IPS-20b (cell line): ENCODE data around the gene THOC2.
A peak's percentile ranks its signal among the peaks of the same experiment; 100 is the strongest.
"Not testable (repeated sequence)": the region's sequence is repeated elsewhere in the genome, so short reads cannot be mapped to it uniquely, and the experiment has no call there.

Experiments
- H3K27ac ChIP-seq: one replicate; pipeline ENCODE4 v1.5.1; 2013; ENCODE audit warnings: low read length
- H3K27me3 ChIP-seq: 2 replicates; pipeline ENCODE4 v1.6.1; 2013; ENCODE audit warnings: mild to moderate bottlenecking, low read length, inconsistent platforms; ENCODE audit not compliant: insufficient read depth
- H3K36me3 ChIP-seq: 2 replicates; pipeline ENCODE4 v1.6.1; 2013; ENCODE audit warnings: low read depth, mild to moderate bottlenecking, inconsistent platforms, low read length, moderate library complexity; ENCODE audit not compliant: insufficient read depth
- H3K4me1 ChIP-seq: 2 replicates; pipeline ENCODE4 v1.6.1; 2013; ENCODE audit warnings: mild to moderate bottlenecking, control low read depth, inconsistent platforms, low read length, moderate library complexity; ENCODE audit not compliant: insufficient read depth
- H3K4me3 ChIP-seq: 2 replicates; pipeline ENCODE4 v1.5.1; 2013; ENCODE audit warnings: mild to moderate bottlenecking, low read length, inconsistent platforms
- H3K9ac ChIP-seq: 2 replicates; pipeline ENCODE4 v1.6.1; 2013; ENCODE audit warnings: low read depth, mild to moderate bottlenecking, inconsistent platforms, low read length, moderate library complexity
- H3K9me3 ChIP-seq: 2 replicates; pipeline ENCODE4 v1.6.1; 2013; ENCODE audit warnings: mild to moderate bottlenecking, low read depth, low read length, inconsistent platforms; ENCODE audit not compliant: insufficient read depth

The THOC2 gene

DNA sequence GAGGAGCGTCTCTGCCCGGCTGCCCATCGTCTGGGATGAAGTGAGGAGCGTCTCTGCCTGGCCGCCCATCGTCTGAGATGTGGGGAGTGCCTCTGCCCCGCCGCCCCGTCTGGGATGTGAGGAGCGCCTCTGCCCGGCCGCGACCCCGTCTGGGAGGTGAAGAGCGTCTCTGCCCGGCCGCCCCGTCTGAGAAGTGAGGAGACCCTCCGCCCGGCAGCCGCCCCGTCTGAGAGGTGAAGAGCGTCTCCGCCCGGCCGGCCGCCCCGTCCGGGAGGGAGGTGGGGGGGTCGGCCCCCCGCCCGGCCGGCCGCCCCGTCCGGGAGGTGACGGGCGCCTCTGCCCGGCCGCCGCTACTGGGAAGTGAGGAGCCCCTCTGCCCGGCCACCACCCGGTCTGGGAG lies 1.2 kb upstream of the THOC2 start:
- not testable (repeated sequence) for H3K4me3 ChIP-seq, H3K9ac ChIP-seq, H3K4me1 ChIP-seq, H3K36me3 ChIP-seq, H3K27ac ChIP-seq, H3K9me3 ChIP-seq, H3K27me3 ChIP-seq

DNA sequence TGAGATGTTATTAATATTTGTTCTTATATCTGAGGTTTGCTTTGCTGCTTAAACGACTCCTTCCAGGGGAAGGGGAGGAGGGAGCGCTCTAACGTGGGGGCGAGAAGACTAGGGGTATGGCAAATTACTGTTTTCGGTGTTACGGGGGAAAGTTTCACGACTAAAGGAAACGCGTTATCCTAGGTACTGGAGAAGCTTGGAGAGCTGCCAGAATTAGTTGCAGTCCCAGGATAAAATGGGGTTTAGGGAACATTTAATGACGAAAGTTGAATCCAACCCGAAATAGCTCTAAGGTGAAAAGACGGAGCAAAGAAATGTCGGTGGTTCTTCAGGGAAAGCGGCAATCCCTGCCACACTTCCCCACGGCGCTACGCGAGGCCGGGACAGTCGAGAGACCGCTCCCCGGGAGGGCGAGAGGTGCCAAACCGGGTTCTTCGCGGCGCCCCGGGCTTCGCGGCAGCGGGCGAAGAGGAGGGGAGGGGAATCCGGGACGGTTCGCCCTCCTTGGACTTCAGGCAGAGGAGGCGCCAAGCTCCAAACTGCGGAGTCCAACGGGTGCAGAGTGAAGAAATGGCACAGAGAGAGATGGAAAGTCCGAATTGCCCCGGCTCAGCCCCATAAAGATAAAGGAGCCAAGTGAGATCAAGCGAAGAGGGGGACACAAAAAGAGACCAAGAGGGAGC lies 724 bp downstream of the THOC2 start:
- Histone ChIP-seq H3K4me1 (no peaks in the 10 kb centered on the region; the same call in 1 of the 2 replicates), H3K9ac (peak overlapping the region; percentile 95), H3K9me3 (no peaks in the 10 kb centered on the region), H3K36me3 (no peaks in the 10 kb centered on the region), H3K27ac (peak overlapping the region; percentile 65), H3K27me3 (no peaks in the 10 kb centered on the region), H3K4me3 (peak overlapping the region; percentile 92)

DNA sequence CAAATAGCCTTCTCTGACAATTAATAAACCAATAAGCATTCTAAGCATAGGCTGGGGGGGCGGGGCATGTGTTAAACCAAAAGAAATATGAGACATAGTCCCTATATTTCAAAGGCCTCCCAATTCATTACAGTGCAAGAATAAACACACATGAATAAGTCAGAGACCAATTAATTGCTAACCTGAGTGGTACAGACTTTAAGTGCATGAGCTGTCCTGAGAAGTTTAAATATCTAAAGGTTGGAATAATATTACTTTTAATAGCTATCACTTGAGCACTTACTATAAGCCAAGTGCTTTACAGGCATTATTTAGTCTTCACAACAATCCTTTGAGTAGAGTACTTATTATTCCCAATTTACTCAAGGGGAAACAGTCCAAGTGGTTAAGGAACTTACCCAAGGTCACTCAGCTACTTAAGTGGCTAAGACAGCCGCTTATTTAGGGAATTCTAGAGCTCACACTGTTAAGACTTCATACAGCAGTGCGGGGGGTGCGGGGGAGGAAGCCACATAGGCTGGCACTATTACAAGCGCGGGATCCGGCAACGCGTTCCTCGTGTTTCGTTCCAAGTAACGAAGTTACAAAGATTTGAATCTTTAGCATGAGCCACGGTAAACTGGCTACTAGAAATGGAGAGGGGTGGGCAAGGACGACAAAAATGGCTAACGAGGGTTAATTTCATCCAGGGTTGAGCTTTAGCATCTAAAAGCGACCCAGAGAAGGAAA lies 1.4 kb downstream of the THOC2 start:
- H3K27ac ChIP-seq = no peak overlapping the region
- no peaks in the 10 kb centered on the region for H3K9me3 ChIP-seq
- no peaks in the 10 kb centered on the region; the same call in 1 of the 2 replicates for H3K4me1 ChIP-seq
- no peaks in the 10 kb centered on the region for H3K36me3 ChIP-seq
- peak overlapping the region; percentile 92 for H3K4me3 ChIP-seq
- H3K9ac ChIP-seq = peak overlapping the region; percentile 95
- H3K27me3 ChIP-seq = no peaks in the 10 kb centered on the region

DNA sequence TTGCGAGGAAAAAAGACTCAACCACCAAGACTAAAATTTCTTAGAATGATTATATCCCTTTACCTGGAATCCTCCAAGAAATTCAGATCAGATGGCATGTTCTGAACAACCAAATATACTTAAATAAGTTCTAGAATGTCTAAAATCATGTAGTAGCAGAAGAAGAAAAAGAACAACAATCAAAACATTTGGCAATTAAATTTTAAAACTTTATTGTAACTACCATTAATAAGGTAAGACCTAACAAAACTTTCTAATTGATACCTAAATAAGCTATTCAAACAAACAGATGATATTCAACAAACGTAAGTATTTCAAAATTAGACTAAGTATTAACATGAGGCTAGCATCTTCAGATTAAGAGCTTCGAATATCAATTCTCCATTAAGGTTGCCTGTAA lies 4.3 kb downstream of the THOC2 start:
- no peak overlapping the region for H3K9ac ChIP-seq

DNA sequence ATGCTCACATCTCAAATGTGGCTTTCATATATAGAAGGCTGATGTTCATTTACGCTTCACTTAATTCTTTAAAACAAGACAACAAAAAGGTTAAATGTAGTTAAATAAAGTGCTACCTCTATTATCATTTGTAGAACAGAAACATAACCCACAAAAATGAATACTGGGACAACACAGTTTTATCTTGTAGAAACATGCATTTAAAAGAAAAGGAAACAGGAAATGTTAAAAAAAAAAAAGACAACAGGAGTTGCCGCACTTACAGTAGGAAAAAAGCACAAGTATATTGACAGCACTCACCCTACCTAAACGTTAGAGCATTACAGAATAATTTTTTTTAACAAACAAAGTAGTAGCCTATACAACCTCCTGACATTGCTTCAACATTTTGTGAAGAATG lies 4.8 kb downstream of the THOC2 start:
- Histone ChIP-seq H3K27ac (no peak overlapping the region), H3K27me3 (no peaks in the 10 kb centered on the region), H3K4me3 (no peak overlapping the region), H3K9me3 (no peaks in the 10 kb centered on the region), H3K4me1 (no peaks in the 10 kb centered on the region; the same call in 1 of the 2 replicates), H3K9ac (no peak overlapping the region), H3K36me3 (no peaks in the 10 kb centered on the region)

More for the DNA sequence above, 4.3 kb downstream of the THOC2 start:
- H3K27ac ChIP-seq = no peak overlapping the region
- H3K36me3 ChIP-seq = no peaks in the 10 kb centered on the region
- no peaks in the 10 kb centered on the region for H3K27me3 ChIP-seq
- no peaks in the 10 kb centered on the region; the same call in 1 of the 2 replicates for H3K4me1 ChIP-seq
- no peak overlapping the region for H3K4me3 ChIP-seq
- no peaks in the 10 kb centered on the region for H3K9me3 ChIP-seq

DNA sequence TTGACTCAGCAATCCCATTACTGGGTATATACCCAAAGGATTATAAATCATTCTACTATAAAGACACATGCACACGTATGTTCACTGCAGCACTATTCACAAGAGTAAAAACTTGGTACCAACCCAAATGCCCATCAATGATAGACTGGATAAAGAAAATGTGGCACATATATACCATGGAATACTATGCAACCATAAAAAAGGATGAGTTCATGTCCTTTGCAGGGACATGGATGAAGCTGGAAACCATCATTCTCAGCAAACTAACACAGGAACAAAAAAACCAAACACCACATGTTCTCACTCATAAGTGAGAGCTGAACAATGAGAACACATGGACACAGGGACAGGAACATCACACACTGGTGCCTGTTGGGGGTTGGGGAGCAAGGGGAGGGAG lies 10.7 kb downstream of the THOC2 start:
- not testable (repeated sequence) for H3K4me1 ChIP-seq, H3K36me3 ChIP-seq, H3K4me3 ChIP-seq, H3K27me3 ChIP-seq, H3K9me3 ChIP-seq, H3K9ac ChIP-seq, H3K27ac ChIP-seq

DNA sequence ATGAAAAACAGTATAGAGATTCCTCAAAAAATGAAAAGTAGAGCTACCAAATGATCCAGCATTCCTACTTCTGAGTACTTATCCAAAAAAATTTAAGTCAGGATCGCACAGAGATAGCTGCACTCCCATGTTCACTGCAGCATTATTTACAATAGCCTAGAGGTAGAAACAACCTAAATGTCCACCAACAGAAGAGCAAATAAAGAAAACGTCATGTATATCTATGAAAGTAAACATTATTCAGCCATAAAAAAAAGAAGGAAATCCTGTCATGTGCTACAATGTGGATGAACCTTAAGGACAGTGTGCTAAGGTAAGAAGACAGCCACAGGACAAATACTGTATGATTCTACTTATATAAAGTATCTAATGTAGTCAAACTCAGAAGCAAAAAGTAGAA lies 12.4 kb downstream of the THOC2 start:
- H3K9me3 ChIP-seq = no peaks in the 10 kb centered on the region
- no peaks in the 10 kb centered on the region for H3K4me1 ChIP-seq
- H3K27ac ChIP-seq = no peak overlapping the region
- H3K27me3 ChIP-seq = no peaks in the 10 kb centered on the region
- H3K9ac ChIP-seq = no peak overlapping the region
- no peaks in the 10 kb centered on the region for H3K36me3 ChIP-seq
- H3K4me3 ChIP-seq = no peak overlapping the region

DNA sequence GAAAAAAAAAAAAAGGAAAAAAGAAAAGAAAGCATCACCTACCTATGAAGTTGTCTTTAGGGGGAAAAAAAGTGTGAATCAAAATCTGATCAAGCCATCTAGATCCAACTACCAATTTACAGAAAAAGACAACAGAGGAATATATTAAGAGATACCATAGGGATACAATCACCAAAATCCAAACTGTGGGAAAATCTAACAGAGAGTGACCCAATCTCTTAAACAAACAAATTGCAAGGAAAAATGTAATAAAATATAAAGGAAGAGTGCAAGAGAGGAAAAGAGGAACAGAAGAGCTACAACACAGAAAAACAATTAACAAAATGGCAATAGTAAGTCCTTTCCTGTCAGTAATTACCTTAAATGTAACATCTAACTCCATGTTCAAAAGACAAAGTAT lies 19.0 kb downstream of the THOC2 start:
- peaks cover 9% of the 10 kb centered on the region; the same call in 1 of the 2 replicates for H3K36me3 ChIP-seq
- no peaks in the 10 kb centered on the region for H3K4me1 ChIP-seq
- no peaks in the 10 kb centered on the region for H3K9me3 ChIP-seq
- H3K9ac ChIP-seq = no peak overlapping the region
- H3K27me3 ChIP-seq = no peaks in the 10 kb centered on the region
- H3K4me3 ChIP-seq = no peak overlapping the region
- H3K27ac ChIP-seq = no peak overlapping the region

DNA sequence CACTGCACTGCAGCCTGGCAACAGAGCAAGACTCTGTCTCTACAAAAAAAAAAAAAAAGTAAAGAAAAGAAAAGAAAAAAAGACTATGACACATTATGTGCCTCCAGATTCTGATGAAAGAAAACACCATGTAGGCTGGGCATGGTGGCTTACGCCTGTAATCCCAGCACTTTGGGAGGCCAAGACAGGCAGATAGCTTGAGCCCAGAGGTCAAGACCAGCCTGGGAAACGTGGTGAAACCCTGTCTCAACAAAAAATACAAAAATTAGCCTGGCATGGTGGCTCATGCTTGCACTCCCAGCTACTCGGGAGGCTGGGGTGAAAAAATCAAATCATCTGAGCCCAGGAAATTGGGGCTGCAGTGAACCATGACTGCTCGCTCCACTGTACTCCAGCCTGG lies 19.4 kb downstream of the THOC2 start:
- Histone ChIP-seq H3K36me3 (peaks cover 9% of the 10 kb centered on the region; the same call in 1 of the 2 replicates), H3K9me3 (no peaks in the 10 kb centered on the region), H3K27ac (no peak overlapping the region), H3K4me1 (no peaks in the 10 kb centered on the region), H3K9ac (no peak overlapping the region), H3K4me3 (no peak overlapping the region), H3K27me3 (no peaks in the 10 kb centered on the region)

DNA sequence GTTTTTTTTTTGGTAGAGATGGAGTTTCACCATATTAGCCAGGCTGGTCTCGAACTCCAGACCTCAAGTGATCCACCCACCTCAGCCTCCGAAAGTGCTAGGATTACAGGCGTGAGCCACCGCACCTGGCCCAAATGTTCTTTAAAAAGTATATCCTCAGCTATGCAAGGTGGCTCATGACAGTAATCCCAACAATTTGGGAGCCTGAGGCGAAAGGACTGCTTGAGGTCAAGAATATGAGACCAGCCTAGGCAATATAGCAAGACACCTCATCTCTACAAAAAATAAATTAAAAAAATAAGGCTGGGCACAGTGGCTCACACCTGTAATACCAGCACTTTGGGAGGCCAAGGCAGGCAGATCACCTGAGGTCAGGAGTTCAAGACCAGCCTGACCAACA lies 21.7 kb downstream of the THOC2 start:
- H3K9me3 ChIP-seq, H3K9ac ChIP-seq, H3K4me3 ChIP-seq, H3K27ac ChIP-seq, H3K4me1 ChIP-seq, H3K36me3 ChIP-seq, H3K27me3 ChIP-seq: not testable (repeated sequence)

DNA sequence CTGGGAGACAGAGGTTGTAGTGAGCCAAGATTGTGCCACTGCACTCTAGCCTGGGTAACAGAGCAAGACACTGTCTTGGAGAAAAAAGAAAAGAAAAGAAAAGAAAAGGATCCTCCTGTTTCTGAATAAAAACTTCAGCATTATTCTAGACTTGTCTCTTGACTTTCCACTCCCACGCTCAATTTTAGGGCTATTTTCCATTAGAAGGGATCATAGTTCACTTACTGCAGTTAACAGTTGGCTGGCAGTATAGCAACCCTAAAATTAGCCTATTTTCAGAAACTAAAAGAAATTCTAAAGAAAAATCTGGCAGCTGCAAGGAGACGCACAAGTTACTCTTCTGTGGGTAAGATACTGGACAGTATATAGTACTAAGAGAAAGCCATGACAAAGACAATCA lies 28.1 kb downstream of the THOC2 start:
- Histone ChIP-seq H3K4me1 (no peaks in the 10 kb centered on the region), H3K27ac (no peak overlapping the region)

DNA sequence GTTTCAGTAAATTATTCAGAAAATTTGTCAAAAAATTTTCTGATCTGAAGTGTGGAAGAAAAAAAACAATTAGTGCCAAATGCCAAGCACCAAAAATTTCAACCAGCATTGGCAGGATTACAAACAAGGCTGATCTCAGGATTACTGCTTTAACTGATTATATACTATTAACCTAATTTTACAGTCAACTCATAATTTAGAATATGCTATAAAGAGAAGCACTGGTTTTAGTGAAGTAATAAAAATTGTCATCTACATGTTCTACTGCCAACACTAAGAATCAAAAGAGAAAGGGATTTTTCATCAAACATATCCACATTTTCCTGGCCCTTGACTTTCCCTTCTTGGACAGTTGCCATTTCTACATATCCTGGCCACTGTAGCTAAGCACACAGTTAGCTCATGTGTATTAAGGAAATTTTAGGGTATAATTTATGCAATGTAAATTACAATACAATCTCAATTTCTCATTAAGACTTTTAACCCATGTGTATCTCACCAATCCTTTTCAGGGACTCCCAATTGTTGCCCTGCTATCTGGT lies 33.8 kb downstream of the THOC2 start:
- no peak overlapping the region for H3K27ac ChIP-seq

More for the DNA sequence above, 28.1 kb downstream of the THOC2 start:
- no peak overlapping the region for H3K9ac ChIP-seq
- H3K36me3 ChIP-seq = peaks cover 3% of the 10 kb centered on the region; the same call in 1 of the 2 replicates
- H3K9me3 ChIP-seq = no peaks in the 10 kb centered on the region
- H3K4me3 ChIP-seq = no peak overlapping the region
- H3K27me3 ChIP-seq = no peaks in the 10 kb centered on the region

More for the DNA sequence above, 33.8 kb downstream of the THOC2 start:
- Histone ChIP-seq H3K4me1 (no peaks in the 10 kb centered on the region), H3K27me3 (no peaks in the 10 kb centered on the region), H3K9ac (no peak overlapping the region), H3K9me3 (no peaks in the 10 kb centered on the region), H3K4me3 (no peak overlapping the region), H3K36me3 (peaks cover 19% of the 10 kb centered on the region; the same call in 1 of the 2 replicates)
